22Rv1 (cell line): Measurements from ENCODE around the gene S100Z.

Source experiments
- ZFX ChIP-seq: fragments of 450-650 bp; IDR thresholded peaks from 2 replicates; pipeline ENCODE4 v1.6.1; 2017; ENCODE audit warnings: antibody characterized with exemption, borderline replicate concordance
- TF ChIP-seq, protein P1 (sequence below): fragments of 450-650 bp; IDR thresholded peaks from 2 replicates; pipeline ENCODE4 v1.5.1; 2017; ENCODE audit warnings: mild to moderate bottlenecking

- TF ChIP-seq, protein P1, sequence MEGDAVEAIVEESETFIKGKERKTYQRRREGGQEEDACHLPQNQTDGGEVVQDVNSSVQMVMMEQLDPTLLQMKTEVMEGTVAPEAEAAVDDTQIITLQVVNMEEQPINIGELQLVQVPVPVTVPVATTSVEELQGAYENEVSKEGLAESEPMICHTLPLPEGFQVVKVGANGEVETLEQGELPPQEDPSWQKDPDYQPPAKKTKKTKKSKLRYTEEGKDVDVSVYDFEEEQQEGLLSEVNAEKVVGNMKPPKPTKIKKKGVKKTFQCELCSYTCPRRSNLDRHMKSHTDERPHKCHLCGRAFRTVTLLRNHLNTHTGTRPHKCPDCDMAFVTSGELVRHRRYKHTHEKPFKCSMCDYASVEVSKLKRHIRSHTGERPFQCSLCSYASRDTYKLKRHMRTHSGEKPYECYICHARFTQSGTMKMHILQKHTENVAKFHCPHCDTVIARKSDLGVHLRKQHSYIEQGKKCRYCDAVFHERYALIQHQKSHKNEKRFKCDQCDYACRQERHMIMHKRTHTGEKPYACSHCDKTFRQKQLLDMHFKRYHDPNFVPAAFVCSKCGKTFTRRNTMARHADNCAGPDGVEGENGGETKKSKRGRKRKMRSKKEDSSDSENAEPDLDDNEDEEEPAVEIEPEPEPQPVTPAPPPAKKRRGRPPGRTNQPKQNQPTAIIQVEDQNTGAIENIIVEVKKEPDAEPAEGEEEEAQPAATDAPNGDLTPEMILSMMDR, result no peak
- TF ChIP-seq ZFX, result no peak
Observed at GRCh38 chr5:76861612-76862011, 11.8 kb downstream of the S100Z start.
